HG03280 (cell line): ENCODE measurements around the gene BACH2.

Source experiments
- ATAC-seq: cut with Tn5 transposase; IDR thresholded peaks from one replicate; pipeline ENCODE4 v1.9.1; 2021; ENCODE audit warnings: mild to moderate bottlenecking, moderate library complexity; ENCODE audit not compliant: unreplicated experiment

The BACH2 gene

DNA sequence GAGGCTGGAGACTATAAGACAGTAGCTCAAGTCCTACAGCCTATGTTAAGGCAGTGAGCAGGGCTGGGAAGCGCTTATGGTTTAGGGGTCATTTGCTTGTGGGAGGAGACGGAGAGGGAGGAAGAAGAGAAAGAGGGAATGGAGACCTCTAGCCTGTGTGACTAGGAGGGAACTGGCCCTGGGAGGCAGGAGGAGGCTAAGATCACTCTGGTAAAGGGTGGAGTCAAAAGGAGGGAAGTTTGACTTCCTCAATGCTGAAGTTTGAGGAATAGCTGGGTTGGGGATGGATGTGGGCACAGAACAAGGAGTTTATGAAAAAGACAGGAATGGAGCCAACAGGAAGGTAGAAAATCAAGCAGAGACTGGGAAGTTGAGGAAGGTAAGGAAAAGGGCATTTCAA is 6.4 kb upstream of the BACH2 start:
- no peak for ATAC-seq

DNA sequence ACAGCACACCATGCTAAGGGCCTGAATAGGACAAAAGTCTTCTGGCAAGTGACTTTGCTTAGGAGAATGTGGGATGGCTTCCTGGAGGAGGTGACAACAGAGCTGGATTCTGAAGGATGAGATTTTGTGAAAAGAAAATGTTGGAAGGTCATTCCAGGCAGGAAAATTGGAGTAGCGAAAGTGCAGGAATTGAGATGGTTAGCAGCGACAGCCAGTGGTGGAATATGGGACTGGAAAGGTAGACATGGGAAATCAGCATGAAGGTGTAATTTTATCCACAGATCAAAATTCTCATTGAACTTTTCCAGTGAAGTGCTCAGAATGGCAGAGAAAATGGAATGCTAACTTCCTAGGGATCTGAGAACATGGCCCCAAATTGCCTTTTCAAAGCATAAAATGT is 5.7 kb upstream of the BACH2 start:
- no peak for ATAC-seq

DNA sequence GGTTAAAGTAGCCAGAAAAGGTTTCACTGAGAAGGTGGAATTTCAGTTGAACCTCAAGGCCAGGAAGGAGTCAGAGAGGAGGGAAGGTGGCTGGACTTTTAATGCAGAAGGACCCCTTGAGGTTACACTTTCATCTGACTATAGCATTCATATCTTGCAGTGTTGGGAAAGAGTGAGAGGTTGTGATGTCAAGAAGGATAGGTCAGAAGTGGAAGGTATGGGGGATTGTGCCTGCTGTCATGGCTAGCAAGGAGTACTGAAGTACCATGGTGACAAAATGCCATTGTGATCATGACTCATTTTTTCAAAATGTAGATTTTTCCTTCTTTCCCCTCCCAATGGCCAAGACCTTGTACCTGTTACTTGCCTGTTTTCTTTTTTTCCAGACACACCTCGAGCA is 5.2 kb upstream of the BACH2 start:
- no peak for ATAC-seq

DNA sequence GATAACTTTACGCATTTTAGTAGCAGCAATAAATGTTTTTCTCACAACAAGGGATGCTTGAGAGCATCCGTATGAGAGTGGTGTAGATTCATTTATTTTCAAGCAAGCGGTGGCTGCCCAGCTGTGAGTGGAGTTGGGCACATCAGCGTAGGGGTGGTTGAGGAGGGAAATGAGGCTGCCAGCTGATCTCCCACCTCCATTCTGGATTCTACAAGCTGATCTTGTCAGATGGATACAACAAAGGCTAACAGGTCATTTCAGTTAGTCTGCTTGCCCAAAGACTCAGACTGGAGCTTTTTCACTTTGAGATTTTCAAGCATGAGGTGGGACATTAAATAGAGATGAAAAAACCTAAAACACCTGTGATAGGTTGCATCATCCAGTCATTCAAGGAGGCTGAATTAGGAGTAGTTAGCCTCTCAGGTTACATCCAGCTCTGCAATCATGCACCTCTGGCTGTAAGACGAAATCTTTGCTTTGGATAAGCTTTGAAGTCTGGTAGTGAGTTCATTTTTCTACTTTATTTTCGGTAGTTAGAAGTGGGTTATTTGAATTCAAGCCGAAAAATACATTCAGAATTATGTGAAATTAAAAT is 1.9 kb upstream of the BACH2 start:
- no peak for ATAC-seq

DNA sequence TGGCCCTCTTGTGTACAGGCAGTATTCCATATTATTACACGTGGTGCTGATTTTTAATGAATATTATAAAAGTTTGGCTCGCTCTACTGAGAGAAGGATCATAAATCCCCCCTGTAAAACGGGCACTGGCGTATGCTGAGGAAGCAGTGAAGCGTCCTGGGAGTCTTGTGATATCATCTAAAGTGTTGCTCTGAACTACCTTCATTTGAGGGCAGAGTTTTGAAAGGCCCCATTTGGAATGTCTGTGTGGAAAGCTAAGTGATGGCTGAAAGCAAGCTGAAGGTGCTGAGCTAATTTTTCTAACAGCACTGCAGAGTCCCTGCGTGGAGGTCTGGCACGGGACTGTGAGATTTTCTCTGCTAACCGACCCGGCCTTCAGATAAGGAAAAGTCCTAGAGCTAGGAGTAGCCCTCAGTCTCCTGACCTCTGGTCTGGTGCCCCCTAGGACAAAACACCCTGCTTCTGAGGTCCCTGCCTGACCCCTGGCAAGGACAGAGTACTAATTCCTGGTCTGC is 1.3 kb upstream of the BACH2 start:
- no peak for ATAC-seq

GRCh38 chr6:90297115-90297866 is 648 bp upstream of the BACH2 start:
- ATAC-seq = no peak

DNA sequence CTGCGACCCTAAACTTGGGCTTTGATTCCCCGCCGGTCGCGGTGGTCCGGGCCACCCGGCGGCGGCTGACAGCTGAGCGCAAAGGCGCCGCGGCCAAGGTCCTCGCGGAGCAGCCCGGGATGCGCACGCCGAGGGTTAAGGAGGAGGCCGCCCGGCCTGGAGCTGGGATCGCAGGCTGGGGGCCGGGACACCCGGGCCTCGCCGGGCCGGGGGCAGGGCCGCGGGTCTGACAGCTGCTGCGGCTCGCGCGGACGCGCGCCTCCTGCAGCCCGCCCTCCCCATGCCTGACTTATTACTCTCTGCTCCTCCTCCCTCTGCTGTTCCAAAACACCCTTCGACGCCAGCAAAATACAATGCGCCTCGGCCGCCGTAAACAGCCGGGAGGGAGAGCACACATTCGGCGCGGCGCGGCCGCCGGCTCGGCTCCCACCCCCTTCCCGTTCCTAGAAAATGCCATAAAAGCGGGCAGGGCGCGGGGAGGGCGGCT is 746 bp downstream of the BACH2 start:
- ATAC-seq = peak; percentile 45

GRCh38 chr6:90294989-90295853 is 1.4 kb downstream of the BACH2 start:
- no peak for ATAC-seq

DNA sequence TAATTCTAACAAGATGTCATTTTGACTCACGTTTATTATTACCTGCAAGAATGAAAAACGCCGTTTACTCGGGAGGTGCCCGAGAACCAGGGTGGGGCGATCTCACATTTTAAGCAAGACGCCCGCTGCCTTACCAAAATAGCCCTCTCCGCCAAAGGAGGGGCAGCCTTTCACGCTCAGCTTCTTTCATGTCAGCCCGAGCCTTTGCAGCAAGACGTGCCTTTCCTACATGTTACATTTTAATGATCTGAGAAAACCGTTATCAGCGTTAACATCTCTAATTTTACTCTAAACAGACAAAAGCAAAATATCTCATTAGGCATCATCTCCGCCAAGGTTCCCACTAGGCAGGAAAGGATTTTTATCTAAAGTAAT is 2.0 kb downstream of the BACH2 start:
- ATAC-seq = no peak

DNA sequence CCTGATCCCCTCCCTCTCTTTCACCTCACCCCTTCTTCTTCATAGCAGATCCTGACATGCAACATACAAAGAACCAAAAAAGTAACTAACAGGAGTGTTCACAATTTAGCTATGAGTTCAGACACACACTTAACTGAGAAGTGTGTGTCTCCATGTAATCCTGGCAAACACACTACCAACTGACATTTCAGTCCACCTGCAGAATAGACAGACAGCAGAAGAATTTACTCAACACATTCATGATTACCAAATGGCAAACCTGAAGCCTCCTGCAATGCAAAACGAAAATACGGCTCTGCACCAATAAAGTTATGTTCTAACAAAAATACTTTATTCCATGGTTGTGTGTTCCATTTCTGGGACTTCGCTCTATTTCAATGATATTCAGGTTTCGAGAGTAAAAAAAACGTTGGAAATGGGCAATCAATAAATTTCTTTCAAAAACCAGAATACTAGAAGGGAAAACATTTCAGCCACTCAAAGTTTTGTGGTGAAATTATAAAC is 2.6 kb downstream of the BACH2 start:
- no peak for ATAC-seq

DNA sequence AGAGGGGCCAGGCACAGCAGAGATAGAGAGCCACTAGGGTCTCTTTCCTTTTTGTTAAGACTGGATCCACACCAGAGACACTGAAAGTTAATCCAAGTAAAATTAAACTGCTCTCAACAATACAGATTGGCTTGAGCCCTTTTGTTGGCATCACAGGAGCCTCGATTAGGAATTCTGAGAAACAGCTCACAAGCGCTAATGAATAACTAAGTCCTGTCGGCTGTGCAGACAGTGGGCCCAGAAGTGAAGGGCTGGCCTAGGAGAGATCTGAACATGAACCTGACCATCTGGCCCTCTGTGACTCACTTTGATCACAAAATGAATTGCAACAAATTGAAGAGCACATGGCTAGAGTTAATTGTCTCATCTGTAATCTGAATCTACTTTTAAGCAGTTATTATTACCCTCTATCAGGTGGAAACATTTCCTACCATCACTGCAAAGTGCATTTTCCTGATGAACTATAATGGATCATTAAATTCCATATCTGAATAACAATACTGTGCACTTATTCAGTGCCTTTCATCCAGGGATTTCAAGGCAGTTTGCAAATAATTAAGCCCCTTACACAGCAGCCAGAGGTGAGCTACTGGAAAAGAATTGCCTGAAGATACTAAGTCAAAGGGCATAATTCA is 3.2 kb downstream of the BACH2 start:
- no peak for ATAC-seq

DNA sequence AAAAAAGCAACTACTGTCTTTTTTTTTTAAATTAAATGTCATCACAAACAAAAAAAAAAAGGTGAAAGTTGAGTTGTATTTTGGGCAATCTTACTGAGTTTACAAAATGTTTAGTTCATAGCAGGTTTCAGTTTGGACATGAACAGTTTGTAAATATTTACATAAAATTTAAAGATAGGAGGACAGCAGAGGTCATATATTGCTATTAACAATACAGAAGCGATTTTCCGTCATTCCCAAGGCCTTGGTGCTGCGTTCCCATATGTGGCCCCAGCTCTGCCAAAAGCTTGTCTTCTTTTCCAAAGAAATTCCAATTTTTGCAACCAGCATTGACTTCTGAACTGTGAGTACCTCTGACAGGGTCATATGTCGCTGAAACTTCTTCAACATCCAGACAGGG is 5.1 kb downstream of the BACH2 start:
- ATAC-seq = no peak

DNA sequence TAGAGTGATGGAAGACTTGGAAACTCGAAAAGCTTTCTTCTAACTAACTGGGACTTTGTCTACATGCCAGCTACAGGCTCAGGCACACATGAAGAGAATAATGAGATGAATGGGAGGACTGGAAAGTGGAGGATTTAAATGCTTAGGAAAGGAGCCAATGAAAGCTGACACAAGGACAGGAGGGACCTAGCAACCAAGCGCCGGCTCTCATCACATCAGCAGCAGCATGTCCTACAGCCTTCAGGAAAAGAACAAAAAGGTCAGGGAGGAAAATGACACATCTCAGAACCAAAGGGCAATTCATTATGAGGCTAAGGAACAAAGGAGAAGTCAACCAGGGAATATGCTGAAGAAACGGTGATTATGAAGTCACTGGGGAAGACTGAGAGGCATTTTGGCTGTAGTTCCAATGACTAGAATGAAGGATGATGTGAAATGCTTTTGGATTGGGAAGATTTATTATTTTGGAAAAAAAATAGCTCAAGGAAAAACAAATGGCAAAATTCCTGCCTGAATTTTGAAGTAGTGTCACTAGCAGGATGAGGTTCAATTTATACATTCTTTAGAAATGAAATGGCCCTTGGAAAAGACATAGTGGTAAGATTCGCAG is 5.7 kb downstream of the BACH2 start:
- no peak for ATAC-seq

- ATAC-seq = no peak
Measured at GRCh38 chr6:90289902-90290301, 6.7 kb downstream of the BACH2 start.

- ATAC-seq = no peak
Measured at GRCh38 chr6:90288404-90288803, 8.2 kb downstream of the BACH2 start.

DNA sequence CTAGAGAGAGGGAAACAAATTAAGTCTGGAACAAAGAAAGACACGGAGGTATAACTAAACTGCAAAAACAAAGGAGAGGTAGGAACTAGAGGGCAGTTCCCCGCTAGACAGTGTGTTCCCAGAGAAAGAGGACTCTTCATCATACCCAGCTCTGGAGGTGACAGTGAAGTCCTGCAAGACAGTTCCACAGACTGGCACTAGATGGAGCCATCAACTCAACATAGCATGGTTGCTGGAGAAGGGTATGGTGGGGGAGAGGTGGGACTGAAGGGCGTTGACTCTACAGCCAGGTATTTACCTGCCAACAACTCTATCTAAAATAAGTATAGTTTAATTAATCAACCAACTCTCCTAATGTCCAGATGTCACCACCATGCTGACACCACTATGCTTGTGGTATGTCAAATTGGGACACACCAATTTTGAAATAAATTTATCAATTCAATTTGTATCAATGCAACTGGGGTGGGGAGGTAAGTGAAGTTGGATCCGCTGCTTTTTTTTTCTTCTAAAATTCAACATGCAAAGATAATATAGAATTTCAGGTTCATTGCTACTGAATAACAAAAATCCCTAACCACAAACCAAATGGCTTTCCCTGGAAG is 9.7 kb downstream of the BACH2 start:
- ATAC-seq = no peak

GRCh38 chr6:90285611-90286381 is 10.8 kb downstream of the BACH2 start:
- ATAC-seq = peak; percentile 63

- peak; percentile 49 for ATAC-seq
Measured at GRCh38 chr6:90285042-90285481, 11.6 kb downstream of the BACH2 start.
